ENCODE results near the gene CCNI2.

Gene CCNI2, protein sequence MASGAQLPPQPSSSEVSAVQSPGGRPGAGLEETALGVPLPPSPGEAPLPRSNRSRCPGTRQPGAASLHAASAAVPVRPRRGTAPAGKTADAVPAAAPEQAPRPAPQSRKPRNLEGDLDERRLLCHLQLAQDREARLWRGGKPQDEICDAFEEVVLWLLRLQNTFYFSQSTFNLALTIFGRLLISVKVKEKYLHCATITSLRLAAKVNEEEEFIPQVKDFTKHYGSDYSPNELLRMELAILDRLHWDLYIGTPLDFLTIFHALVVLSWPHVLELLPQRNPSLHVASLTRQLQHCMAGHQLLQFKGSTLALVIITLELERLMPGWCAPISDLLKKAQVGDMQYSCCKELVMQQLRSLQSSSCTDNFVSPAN

GRCh38 chr5:132746954-132747615 is at the start of gene CCNI2:
TSS of gene CCNI2 (plus strand) at chr5:132747426. CDS start at chr5:132747496, 70 bp downstream.
- no peaks in the 10 kb centered on the region for H3K9me3 ChIP-seq (ENCODE audit: control insufficient read depth, insufficient read depth, low read length)
- H3K4me3 ChIP-seq (ENCODE audit: low read depth, low read length), result peak within 1 kb of the TSS; percentile 49
- no peaks in the 10 kb centered on the region for H3K36me3 ChIP-seq (ENCODE audit: control insufficient read depth, insufficient read depth, low read length)
- H3K9ac ChIP-seq (ENCODE audit: low read depth, low read length), result peak within 1 kb of the TSS; percentile 18
- H3K27me3 ChIP-seq (ENCODE audit: control insufficient read depth, insufficient read depth, low read length), result peaks cover 49% of the 10 kb centered on the region
- no peaks in the 10 kb centered on the region for H3K4me1 ChIP-seq (ENCODE audit: control insufficient read depth, insufficient read depth, low read length)

GRCh38 chr5:132704875-132705274 is 42.4 kb upstream of the CCNI2 start:
- no peaks in the 10 kb centered on the region for H3K9me3 ChIP-seq (ENCODE audit: control insufficient read depth, insufficient read depth, low read length)
- no peak overlapping the region for H3K9ac ChIP-seq (ENCODE audit: low read depth, low read length)
- no peaks in the 10 kb centered on the region for H3K27me3 ChIP-seq (ENCODE audit: control insufficient read depth, insufficient read depth, low read length)
- no peaks in the 10 kb centered on the region for H3K36me3 ChIP-seq (ENCODE audit: control insufficient read depth, insufficient read depth, low read length)
- no peaks in the 10 kb centered on the region for H3K4me1 ChIP-seq (ENCODE audit: control insufficient read depth, insufficient read depth, low read length)
- H3K4me3 ChIP-seq (ENCODE audit: low read depth, low read length), result no peak overlapping the region

DNA sequence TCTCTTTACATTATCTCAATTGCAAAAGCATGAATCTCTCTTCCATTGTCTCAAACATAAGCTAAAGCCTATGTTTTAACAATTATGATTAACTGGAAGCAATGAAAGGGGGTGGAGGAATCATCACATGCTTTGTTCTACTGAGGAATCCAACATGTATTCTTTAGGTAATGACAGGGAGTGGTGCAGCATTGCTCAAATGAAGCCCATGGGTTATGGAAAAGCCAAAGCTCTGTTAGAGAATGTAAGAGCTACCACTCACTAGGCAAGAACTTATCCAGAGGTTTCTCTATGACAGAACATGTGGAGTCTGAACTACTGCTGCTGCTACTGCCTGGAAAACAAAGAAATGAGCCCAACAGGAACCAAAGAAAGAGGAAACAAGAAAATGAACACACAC is 38.6 kb upstream of the CCNI2 start:
- H3K9me3 ChIP-seq (ENCODE audit: control insufficient read depth, insufficient read depth, low read length), result no peaks in the 10 kb centered on the region
- no peak overlapping the region for H3K9ac ChIP-seq (ENCODE audit: low read depth, low read length)
- H3K4me1 ChIP-seq (ENCODE audit: control insufficient read depth, insufficient read depth, low read length), result no peaks in the 10 kb centered on the region
- H3K4me3 ChIP-seq (ENCODE audit: low read depth, low read length), result no peak overlapping the region
- H3K36me3 ChIP-seq (ENCODE audit: control insufficient read depth, insufficient read depth, low read length), result no peaks in the 10 kb centered on the region
- no peaks in the 10 kb centered on the region for H3K27me3 ChIP-seq (ENCODE audit: control insufficient read depth, insufficient read depth, low read length)

GRCh38 chr5:132714456-132715307 is 32.5 kb upstream of the CCNI2 start:
- no peaks in the 10 kb centered on the region for H3K9me3 ChIP-seq (ENCODE audit: control insufficient read depth, insufficient read depth, low read length)
- H3K4me1 ChIP-seq (ENCODE audit: control insufficient read depth, insufficient read depth, low read length), result no peaks in the 10 kb centered on the region
- H3K36me3 ChIP-seq (ENCODE audit: control insufficient read depth, insufficient read depth, low read length), result no peaks in the 10 kb centered on the region
- no peak overlapping the region for H3K4me3 ChIP-seq (ENCODE audit: low read depth, low read length)
- no peaks in the 10 kb centered on the region for H3K27me3 ChIP-seq (ENCODE audit: control insufficient read depth, insufficient read depth, low read length)
- no peak overlapping the region for H3K9ac ChIP-seq (ENCODE audit: low read depth, low read length)

DNA sequence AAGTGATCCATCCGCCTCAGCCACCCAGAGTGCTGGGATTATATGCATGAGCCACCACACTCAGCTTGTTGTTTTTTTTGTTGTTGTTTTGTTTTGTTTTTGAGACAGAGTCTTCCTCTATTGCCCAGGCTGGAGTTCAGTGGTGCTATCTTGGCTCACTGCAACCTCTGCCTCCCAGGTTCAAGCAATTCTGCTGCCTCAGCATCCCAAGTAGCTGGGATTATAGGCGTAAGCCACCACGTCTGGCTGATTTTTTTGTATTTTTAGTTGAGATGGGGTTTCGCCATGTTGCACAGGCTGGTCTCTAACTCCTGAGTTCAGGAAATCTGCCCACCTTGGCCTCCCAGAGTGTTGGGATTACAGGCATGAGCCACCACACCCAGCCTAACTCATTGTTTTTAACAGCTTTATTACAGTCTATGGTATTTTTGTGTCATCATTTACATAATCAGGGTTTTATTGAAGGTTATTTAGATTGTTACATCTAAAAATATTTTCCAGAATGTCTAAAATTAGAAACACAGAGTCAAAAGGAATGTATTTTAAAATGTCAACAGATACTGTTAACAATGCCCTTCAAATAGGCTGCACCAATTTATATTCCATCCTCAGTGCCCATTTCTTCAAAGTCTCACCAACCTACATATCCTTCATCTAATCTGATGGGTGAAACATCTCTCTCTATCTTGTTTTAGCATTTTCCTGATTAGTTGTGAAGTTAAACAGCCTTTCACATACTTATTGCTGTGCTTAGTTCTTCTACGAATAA is 28.5 kb upstream of the CCNI2 start:
- no peak overlapping the region for H3K4me3 ChIP-seq (ENCODE audit: low read depth, low read length)
- no peaks in the 10 kb centered on the region for H3K36me3 ChIP-seq (ENCODE audit: control insufficient read depth, insufficient read depth, low read length)
- H3K4me1 ChIP-seq (ENCODE audit: control insufficient read depth, insufficient read depth, low read length), result no peaks in the 10 kb centered on the region
- no peaks in the 10 kb centered on the region for H3K9me3 ChIP-seq (ENCODE audit: control insufficient read depth, insufficient read depth, low read length)
- H3K9ac ChIP-seq (ENCODE audit: low read depth, low read length), result no peak overlapping the region
- H3K27me3 ChIP-seq (ENCODE audit: control insufficient read depth, insufficient read depth, low read length), result no peaks in the 10 kb centered on the region

DNA sequence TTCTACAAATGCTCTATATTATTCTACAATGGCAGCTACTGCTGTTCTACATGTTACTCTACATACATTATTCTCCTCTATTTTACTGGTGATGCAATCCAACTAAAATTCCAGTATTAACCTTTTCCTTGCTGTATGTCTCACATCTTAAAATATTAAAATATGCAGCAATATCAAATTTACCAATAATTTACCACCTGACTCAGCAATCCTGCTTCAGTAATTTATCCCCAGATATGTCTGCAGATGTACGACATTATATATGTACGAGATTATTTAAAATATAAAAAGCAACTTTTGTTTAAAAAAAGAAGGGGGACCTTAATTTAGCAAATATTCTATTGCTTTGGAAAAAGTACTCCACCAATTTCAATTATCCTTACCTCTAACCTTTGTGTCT is 21.5 kb upstream of the CCNI2 start:
- Histone ChIP-seq H3K9me3 (ENCODE audit: control insufficient read depth, insufficient read depth, low read length) (no peaks in the 10 kb centered on the region), H3K4me1 (ENCODE audit: control insufficient read depth, insufficient read depth, low read length) (no peaks in the 10 kb centered on the region), H3K9ac (ENCODE audit: low read depth, low read length) (no peak overlapping the region), H3K36me3 (ENCODE audit: control insufficient read depth, insufficient read depth, low read length) (no peaks in the 10 kb centered on the region), H3K27me3 (ENCODE audit: control insufficient read depth, insufficient read depth, low read length) (no peaks in the 10 kb centered on the region), H3K4me3 (ENCODE audit: low read depth, low read length) (no peak overlapping the region)

GRCh38 chr5:132729896-132730295 is 17.3 kb upstream of the CCNI2 start:
- H3K36me3 ChIP-seq (ENCODE audit: control insufficient read depth, insufficient read depth, low read length), result no peaks in the 10 kb centered on the region
- no peaks in the 10 kb centered on the region for H3K27me3 ChIP-seq (ENCODE audit: control insufficient read depth, insufficient read depth, low read length)
- H3K9ac ChIP-seq (ENCODE audit: low read depth, low read length), result no peak overlapping the region
- no peak overlapping the region for H3K4me3 ChIP-seq (ENCODE audit: low read depth, low read length)
- no peaks in the 10 kb centered on the region for H3K9me3 ChIP-seq (ENCODE audit: control insufficient read depth, insufficient read depth, low read length)
- no peaks in the 10 kb centered on the region for H3K4me1 ChIP-seq (ENCODE audit: control insufficient read depth, insufficient read depth, low read length)

- Histone ChIP-seq H3K9me3 (ENCODE audit: control insufficient read depth, insufficient read depth, low read length) (no peaks in the 10 kb centered on the region), H3K36me3 (ENCODE audit: control insufficient read depth, insufficient read depth, low read length) (no peaks in the 10 kb centered on the region), H3K4me1 (ENCODE audit: control insufficient read depth, insufficient read depth, low read length) (no peaks in the 10 kb centered on the region)
These were observed 13.6 kb upstream of the CCNI2 start for GRCh38 chr5:132733499-132734148.

GRCh38 chr5:132734687-132735086 is 12.5 kb upstream of the CCNI2 start:
- H3K9me3 ChIP-seq (ENCODE audit: control insufficient read depth, insufficient read depth, low read length), result no peaks in the 10 kb centered on the region
- no peak overlapping the region for H3K9ac ChIP-seq (ENCODE audit: low read depth, low read length)
- no peaks in the 10 kb centered on the region for H3K36me3 ChIP-seq (ENCODE audit: control insufficient read depth, insufficient read depth, low read length)
- no peaks in the 10 kb centered on the region for H3K4me1 ChIP-seq (ENCODE audit: control insufficient read depth, insufficient read depth, low read length)
- H3K27me3 ChIP-seq (ENCODE audit: control insufficient read depth, insufficient read depth, low read length), result peaks cover 7% of the 10 kb centered on the region
- H3K4me3 ChIP-seq (ENCODE audit: low read depth, low read length), result no peak overlapping the region

More at GRCh38 chr5:132733499-132734148, 13.6 kb upstream of the CCNI2 start:
- peaks cover 4% of the 10 kb centered on the region for H3K27me3 ChIP-seq (ENCODE audit: control insufficient read depth, insufficient read depth, low read length)
- H3K4me3 ChIP-seq (ENCODE audit: low read depth, low read length), result no peak overlapping the region
- H3K9ac ChIP-seq (ENCODE audit: low read depth, low read length), result no peak overlapping the region

DNA sequence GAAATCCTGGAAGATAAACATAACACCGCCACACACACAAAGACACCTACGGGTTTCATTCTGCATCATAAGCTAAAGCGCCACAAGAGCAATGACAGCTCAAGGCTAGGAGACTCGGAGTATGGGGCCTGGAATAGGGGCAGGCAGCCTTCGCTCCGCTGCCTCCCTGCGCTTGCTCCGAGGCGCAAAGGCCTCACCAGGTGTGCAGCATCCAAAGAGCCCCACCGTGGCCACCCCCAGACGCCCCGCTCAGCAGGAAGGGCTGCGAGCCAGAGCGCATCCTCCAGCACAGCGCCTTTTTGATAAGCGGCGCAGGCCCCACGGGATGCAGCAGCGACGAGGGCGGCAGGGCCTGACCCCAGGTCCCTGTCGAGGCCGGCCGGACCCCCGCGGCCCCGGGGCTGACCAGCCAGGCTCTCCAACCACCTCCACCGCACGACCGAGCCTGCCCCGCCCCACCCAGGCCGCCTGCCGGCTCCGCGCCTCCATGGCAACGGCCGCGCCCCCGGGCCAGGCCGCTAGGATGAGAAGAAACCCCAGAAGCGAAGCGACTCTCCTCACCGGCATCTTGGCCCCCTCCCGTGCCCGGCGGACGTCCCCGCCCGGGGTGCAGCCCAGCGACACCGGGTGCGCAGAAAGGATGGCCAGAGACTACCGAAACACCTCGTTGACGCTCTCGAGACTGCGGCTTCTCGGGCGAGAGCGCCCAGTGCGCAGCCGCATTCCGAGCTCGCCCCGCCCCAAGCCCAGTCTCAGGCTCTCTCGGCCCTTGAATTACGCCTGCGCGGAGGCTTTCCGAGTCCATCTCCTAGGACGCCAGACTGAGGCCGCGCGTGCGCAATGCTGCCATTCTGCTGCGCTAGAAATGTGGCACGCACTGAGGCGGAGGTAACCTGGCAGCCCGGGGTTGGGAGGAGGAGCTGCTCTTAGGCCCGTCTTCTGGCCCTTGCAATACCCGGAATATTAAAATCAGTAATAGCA is 10.1 kb upstream of the CCNI2 start, which contains the start of gene KIF3A:
Gene KIF3A (minus strand): TSS at position 694 of the 981 bp plus-strand sequence. CDS start 127 bp downstream, at position 567.
- peaks cover 7% of the 10 kb centered on the region for H3K27me3 ChIP-seq (ENCODE audit: control insufficient read depth, insufficient read depth, low read length)
- no peaks in the 10 kb centered on the region for H3K4me1 ChIP-seq (ENCODE audit: control insufficient read depth, insufficient read depth, low read length)
- peak within 1 kb of the TSS; percentile 88 for H3K4me3 ChIP-seq (ENCODE audit: low read depth, low read length)
- H3K9me3 ChIP-seq (ENCODE audit: control insufficient read depth, insufficient read depth, low read length), result no peaks in the 10 kb centered on the region
- no peak within 1 kb of the TSS for H3K9ac ChIP-seq (ENCODE audit: low read depth, low read length)
- no peaks in the 10 kb centered on the region for H3K36me3 ChIP-seq (ENCODE audit: control insufficient read depth, insufficient read depth, low read length)
